HUES64 (cell line): ENCODE measurements around the gene PGAM2.

Experiments
- H3K27ac ChIP-seq: 2 replicates; pipeline ENCODE4 v1.7.0; 2013; ENCODE audit warnings: low read depth, low read length, inconsistent platforms
- H3K27me3 ChIP-seq: 2 replicates; pipeline ENCODE4 v1.6.1; 2013; ENCODE audit warnings: mild to moderate bottlenecking, low read length; ENCODE audit not compliant: insufficient read depth
- H3K36me3 ChIP-seq: 2 replicates; pipeline ENCODE4 v1.6.1; 2013; ENCODE audit warnings: mild to moderate bottlenecking, low read length; ENCODE audit not compliant: insufficient read depth
- H3K4me1 ChIP-seq: 2 replicates; pipeline ENCODE4 v1.6.1; 2013; ENCODE audit warnings: mild to moderate bottlenecking, low read length, moderate library complexity; ENCODE audit not compliant: insufficient read depth
- H3K4me3 ChIP-seq: 2 replicates; pipeline ENCODE4 v1.5.1; 2013; ENCODE audit warnings: mild to moderate bottlenecking, low read length, moderate library complexity
- H3K9ac ChIP-seq: 2 replicates; pipeline ENCODE4 v1.6.1; 2013; ENCODE audit warnings: mild to moderate bottlenecking, low read depth, low read length
- H3K9me3 ChIP-seq: 2 replicates; pipeline ENCODE4 v1.6.1; 2013; ENCODE audit warnings: low read depth, low read length; ENCODE audit not compliant: insufficient read depth
- WGBS: fragments of 150-250, 120-280 bp; methylation state at CpG from one replicate; pipeline ENCODE4 v1.1.7; 2013; ENCODE audit warnings: missing lambda C conversion rate; 5-methylcytosine and 5-hydroxymethylcytosine counted together

Gene PGAM2

GRCh38 chr7:44080118-44080517 lies 14.8 kb upstream of the PGAM2 start:
- Histone ChIP-seq H3K4me1 (no peaks in the 10 kb centered on the region), H3K27ac (no peak overlapping the region), H3K27me3 (peaks cover 11% of the 10 kb centered on the region; the same call in 1 of the 2 replicates), H3K9me3 (no peaks in the 10 kb centered on the region), H3K9ac (no peak overlapping the region), H3K4me3 (no peak overlapping the region), H3K36me3 (peaks cover 56% of the 10 kb centered on the region)
- 91% methylated on average over 5 of the region's 5 CpGs for WGBS

DNA sequence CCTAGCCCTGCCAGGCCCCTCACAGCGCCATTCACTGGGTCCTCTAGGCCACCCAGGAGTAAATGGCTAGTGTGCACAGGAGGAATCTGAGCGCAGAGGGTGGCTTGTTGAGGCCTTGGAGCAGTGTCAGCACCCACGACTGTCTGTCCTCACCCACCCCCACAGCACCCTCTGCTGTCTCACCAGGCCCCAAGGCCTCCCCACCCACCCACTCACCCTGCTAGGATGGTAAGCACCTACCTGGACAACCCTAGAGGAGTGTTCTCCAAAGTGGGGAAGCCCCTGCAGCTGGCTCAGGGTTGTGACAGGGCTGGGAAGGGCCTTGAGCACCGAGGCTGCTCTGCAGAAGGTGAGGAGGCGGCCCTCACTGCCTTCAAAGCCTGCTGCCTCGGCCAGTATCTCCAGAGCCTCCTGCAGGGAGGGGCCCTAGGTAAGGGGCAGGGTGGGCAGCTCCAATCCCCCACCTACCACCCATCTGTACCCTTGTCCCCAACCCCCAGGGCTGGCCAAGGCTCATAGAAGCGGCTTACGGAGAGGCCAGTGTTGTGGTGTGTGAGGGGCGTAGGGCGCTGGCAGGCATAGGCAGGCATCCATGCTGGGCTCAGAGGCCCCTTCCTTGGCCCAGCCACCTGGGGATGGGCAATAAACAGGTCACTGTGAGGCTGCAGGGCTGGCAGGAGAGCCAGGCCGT lies 14.1 kb upstream of the PGAM2 start:
- H3K27ac ChIP-seq: no peak overlapping the region
- no peaks in the 10 kb centered on the region for H3K9me3 ChIP-seq
- WGBS: 96% methylated on average over 11 of the region's 11 CpGs
- no peak overlapping the region for H3K9ac ChIP-seq
- H3K4me1 ChIP-seq: no peaks in the 10 kb centered on the region
- peaks cover 11% of the 10 kb centered on the region; the same call in 1 of the 2 replicates for H3K27me3 ChIP-seq
- H3K4me3 ChIP-seq: no peak overlapping the region
- H3K36me3 ChIP-seq: peaks cover 56% of the 10 kb centered on the region

GRCh38 chr7:44078521-44078920 lies 13.2 kb upstream of the PGAM2 start:
- H3K27me3 ChIP-seq: peaks cover 7% of the 10 kb centered on the region; the same call in 1 of the 2 replicates
- no peaks in the 10 kb centered on the region for H3K9me3 ChIP-seq
- peaks cover 61% of the 10 kb centered on the region for H3K36me3 ChIP-seq
- no peak overlapping the region for H3K27ac ChIP-seq
- 93% methylated on average over 8 of the region's 8 CpGs for WGBS
- H3K4me1 ChIP-seq: no peaks in the 10 kb centered on the region
- H3K9ac ChIP-seq: no peak overlapping the region
- no peak overlapping the region for H3K4me3 ChIP-seq

- no peaks in the 10 kb centered on the region for H3K9me3 ChIP-seq
- H3K9ac ChIP-seq: no peak overlapping the region
- H3K4me1 ChIP-seq: no peaks in the 10 kb centered on the region
- no peaks in the 10 kb centered on the region for H3K27me3 ChIP-seq
- WGBS: 88% methylated on average over 5 of the region's 5 CpGs
- no peak overlapping the region for H3K4me3 ChIP-seq
- peaks cover 66% of the 10 kb centered on the region for H3K36me3 ChIP-seq
- H3K27ac ChIP-seq: no peak overlapping the region
These were observed 12.3 kb upstream of the PGAM2 start for GRCh38 chr7:44077681-44078091.

- Histone ChIP-seq H3K4me3 (no peak overlapping the region), H3K9ac (no peak overlapping the region), H3K27ac (no peak overlapping the region), H3K27me3 (no peaks in the 10 kb centered on the region), H3K36me3 (peaks cover 66% of the 10 kb centered on the region), H3K9me3 (no peaks in the 10 kb centered on the region), H3K4me1 (no peaks in the 10 kb centered on the region)
- 90% methylated on average over 9 of the region's 9 CpGs for WGBS
These were observed 11.7 kb upstream of the PGAM2 start for GRCh38 chr7:44077061-44077460.

GRCh38 chr7:44076101-44076895 lies 10.9 kb upstream of the PGAM2 start:
- WGBS: 96% methylated on average over 20 of the region's 20 CpGs
- no peaks in the 10 kb centered on the region for H3K4me1 ChIP-seq
- H3K27ac ChIP-seq: no peak overlapping the region
- H3K4me3 ChIP-seq: no peak overlapping the region
- H3K9ac ChIP-seq: no peak overlapping the region
- peaks cover 66% of the 10 kb centered on the region for H3K36me3 ChIP-seq
- H3K9me3 ChIP-seq: no peaks in the 10 kb centered on the region
- H3K27me3 ChIP-seq: no peaks in the 10 kb centered on the region

DNA sequence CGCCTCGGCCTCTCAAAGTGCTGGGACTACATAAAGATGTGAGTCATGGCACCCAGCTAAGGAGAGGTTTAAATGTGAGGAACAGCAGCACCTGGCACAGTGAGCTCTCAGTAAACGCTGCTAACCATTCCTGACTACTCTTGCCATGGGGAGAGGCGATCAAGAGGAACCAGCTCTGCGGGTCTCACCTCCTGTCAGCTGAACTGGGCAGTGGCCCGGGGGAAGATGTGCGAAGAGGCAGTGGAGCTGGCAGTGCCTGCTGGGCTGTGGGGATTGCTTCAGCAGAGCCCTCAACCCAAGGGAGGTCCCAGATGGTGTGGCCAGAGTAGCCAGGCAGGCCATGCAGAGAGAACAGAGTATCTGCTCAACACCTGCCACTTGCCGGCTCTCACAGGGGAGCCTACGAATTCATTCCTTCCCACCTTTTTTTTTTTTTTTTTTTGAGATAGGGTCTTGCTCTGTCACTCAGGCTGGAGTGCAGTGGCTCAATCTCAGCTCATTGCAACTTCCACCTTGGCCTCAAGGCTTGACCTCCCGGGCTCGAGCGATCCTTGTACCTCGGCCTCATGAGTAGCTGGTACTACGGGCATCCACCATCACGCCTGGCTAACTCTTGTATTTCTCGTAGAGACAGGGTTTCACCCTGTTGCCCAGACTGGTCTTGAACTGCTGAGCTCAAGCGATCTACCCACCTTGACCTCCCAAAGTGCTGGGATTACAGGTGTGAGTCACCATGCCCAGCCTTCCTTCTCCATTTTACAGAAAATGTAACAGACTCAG lies 10.1 kb upstream of the PGAM2 start:
- Histone ChIP-seq H3K9ac (no peak overlapping the region), H3K27ac (no peak overlapping the region), H3K36me3 (peaks cover 63% of the 10 kb centered on the region), H3K4me3 (no peak overlapping the region), H3K9me3 (no peaks in the 10 kb centered on the region), H3K4me1 (no peaks in the 10 kb centered on the region), H3K27me3 (no peaks in the 10 kb centered on the region)
- WGBS: 95% methylated on average over 17 of the region's 17 CpGs

DNA sequence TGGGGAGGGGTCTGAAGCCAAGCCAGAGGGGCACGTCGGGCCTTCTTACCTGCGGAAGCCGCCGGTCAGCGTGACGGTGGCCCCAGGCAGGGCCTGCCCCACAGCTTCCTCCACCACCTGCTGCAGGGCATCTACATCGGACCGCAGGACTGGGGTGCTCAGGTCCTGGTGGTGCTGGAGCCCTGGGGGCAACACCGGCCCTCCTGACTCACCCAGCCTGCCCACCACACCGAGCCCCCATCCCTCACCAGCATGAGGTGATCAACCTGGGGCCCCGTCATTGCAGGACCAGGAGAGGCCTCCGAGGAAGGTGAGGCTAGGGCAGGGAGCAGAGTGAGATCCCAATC lies 9.0 kb upstream of the PGAM2 start:
- WGBS: 97% methylated on average over 13 of the region's 13 CpGs
- H3K36me3 ChIP-seq: peaks cover 52% of the 10 kb centered on the region
- H3K27me3 ChIP-seq: no peaks in the 10 kb centered on the region
- H3K27ac ChIP-seq: no peak overlapping the region
- no peaks in the 10 kb centered on the region for H3K4me1 ChIP-seq
- no peaks in the 10 kb centered on the region for H3K9me3 ChIP-seq
- no peak overlapping the region for H3K4me3 ChIP-seq
- no peak overlapping the region for H3K9ac ChIP-seq

DNA sequence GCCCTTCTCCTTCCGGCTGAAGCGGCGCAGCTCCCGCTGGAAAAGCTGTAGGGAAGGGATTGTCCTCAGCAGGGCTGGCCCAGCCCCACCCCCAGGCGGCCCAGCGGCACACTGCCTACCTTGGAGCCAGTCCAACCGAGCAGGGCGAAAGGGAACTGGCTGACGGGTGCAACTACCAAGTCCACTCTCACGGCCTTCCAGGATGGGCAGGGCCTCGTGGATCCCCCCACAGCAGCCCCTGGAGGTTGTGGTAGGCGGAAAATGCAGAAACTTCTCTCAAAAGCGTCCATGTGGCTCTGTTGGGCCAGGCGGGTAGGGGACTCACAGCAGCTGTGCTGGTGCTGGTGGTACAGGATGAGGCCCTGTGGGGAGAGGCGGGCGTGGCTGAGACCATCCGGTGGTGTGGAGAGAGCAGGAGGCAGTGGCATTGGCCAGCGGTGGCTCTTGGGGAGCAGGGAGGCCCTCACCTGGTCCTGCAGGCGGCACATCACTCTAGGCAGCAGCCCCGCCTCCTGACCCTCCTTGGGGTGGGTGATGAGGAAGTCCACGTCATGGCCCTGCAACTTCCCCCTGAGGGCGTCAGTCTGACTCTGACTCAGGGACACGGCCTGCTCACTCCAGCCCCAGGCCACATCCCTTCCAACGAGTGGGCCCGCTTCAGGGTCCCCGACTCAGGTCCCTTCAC lies 8.4 kb upstream of the PGAM2 start:
- Histone ChIP-seq H3K4me3 (no peak overlapping the region), H3K9ac (no peak overlapping the region), H3K36me3 (peaks cover 47% of the 10 kb centered on the region), H3K9me3 (no peaks in the 10 kb centered on the region), H3K27ac (no peak overlapping the region), H3K4me1 (no peaks in the 10 kb centered on the region), H3K27me3 (no peaks in the 10 kb centered on the region; the same call in 1 of the 2 replicates)
- 90% methylated on average over 25 of the region's 26 CpGs for WGBS

DNA sequence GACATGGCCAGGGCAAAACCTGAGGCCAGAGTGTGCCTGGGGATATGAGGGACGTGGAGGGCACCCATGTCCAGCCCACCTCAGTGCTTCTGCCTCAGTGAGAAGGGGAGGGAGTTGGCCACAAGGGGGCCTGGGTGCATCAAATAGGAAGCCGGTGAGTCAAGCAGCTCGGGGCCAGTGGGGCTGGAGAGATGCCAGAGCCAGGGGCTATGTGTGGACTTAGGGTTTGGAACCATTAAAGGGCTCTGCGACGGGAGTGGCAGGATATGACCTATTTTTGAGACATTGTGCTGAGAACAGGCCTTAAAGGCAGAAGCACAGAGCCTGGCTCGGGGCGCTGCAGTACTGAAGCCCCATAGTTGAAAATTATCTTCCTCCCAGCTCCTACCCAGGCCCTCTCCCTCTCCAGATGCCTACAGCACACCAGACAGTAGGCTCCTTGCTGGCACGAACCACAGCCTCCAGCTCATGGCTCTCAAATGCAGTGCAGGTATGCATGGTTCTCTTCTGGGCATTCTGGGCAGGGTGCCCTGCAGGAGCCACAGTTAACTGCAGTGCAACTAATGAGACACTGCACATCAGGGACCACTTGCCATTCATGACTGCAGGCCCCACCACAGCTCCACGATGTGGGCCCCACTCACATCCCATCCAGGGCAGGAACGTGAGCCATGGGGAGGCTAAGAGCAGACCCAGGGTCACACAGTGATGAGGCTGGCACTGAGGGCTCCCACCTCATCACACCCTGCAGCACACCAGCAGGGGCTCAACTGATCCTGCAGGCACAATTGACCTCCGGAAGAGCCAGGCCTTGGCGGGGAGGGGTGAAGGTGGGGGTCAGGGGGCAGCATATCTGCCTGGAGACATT lies 7.2 kb upstream of the PGAM2 start:
- Histone ChIP-seq H3K9ac (no peak overlapping the region), H3K27me3 (no peaks in the 10 kb centered on the region; the same call in 1 of the 2 replicates), H3K36me3 (peaks cover 35% of the 10 kb centered on the region), H3K4me3 (no peak overlapping the region), H3K4me1 (no peaks in the 10 kb centered on the region), H3K9me3 (no peaks in the 10 kb centered on the region), H3K27ac (no peak overlapping the region)
- WGBS: 71% methylated on average over 12 of the region's 12 CpGs
